ENCODE data around the gene PALM.

DNA sequence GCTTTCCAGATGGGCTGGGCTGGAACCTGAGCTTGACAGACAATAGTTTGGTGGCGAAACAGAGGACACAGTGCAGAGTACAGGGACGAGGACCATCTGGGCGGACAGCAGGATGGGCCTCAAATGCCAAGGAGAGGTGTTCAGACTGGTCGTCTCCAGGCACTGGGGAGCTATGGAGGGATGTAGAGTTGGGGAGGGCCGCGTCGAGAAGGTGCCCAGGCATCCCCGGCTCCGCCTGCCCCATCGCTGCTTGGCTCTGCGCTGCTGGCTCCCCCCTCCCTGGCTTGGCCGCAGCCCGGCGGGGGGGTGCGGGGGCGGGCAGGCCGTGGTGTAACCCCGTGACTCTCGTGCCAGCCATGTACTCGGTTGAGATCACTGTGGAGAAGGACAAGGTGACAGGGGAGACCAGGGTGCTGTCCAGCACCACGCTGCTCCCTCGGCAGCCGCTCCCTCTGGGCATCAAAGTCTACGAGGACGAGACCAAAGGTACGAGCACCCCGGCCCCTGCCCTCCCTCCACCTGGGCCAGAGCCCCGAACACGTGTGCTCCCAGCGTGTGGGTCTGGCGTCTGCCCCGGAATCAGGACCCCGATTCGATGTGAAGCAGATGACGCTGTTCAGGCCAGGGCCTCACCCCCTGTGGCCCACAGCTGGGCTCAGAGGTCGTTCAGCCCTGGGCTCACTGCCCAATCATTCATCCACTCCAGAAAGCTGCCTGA is 31.4 kb downstream of the PALM start:
- TF ChIP-seq EZH2phosphoT487 (IDR thresholded peaks at IDR 0.05; ENCODE audit: borderline replicate concordance, low read depth, low read length): no peak
- TF ChIP-seq, protein P1, sequence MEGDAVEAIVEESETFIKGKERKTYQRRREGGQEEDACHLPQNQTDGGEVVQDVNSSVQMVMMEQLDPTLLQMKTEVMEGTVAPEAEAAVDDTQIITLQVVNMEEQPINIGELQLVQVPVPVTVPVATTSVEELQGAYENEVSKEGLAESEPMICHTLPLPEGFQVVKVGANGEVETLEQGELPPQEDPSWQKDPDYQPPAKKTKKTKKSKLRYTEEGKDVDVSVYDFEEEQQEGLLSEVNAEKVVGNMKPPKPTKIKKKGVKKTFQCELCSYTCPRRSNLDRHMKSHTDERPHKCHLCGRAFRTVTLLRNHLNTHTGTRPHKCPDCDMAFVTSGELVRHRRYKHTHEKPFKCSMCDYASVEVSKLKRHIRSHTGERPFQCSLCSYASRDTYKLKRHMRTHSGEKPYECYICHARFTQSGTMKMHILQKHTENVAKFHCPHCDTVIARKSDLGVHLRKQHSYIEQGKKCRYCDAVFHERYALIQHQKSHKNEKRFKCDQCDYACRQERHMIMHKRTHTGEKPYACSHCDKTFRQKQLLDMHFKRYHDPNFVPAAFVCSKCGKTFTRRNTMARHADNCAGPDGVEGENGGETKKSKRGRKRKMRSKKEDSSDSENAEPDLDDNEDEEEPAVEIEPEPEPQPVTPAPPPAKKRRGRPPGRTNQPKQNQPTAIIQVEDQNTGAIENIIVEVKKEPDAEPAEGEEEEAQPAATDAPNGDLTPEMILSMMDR (conservative IDR thresholded peaks at IDR 0.05; ENCODE audit: low read length): no peak
